DMS114 treated with DMSO at 0.1 percent for 48 hours (cell line): ENCODE results near the gene CRHR2.
"Not testable (repeated sequence)": the region's sequence is repeated elsewhere in the genome, so short reads cannot be mapped to it uniquely, and the experiment has no call there.

ENCODE experiments used
- DNase-seq: peaks from one replicate; lab custom pipeline; 2025; ENCODE audit not compliant: unreplicated experiment; lab: John Stamatoyannopoulos, UW

The CRHR2 gene

DNA sequence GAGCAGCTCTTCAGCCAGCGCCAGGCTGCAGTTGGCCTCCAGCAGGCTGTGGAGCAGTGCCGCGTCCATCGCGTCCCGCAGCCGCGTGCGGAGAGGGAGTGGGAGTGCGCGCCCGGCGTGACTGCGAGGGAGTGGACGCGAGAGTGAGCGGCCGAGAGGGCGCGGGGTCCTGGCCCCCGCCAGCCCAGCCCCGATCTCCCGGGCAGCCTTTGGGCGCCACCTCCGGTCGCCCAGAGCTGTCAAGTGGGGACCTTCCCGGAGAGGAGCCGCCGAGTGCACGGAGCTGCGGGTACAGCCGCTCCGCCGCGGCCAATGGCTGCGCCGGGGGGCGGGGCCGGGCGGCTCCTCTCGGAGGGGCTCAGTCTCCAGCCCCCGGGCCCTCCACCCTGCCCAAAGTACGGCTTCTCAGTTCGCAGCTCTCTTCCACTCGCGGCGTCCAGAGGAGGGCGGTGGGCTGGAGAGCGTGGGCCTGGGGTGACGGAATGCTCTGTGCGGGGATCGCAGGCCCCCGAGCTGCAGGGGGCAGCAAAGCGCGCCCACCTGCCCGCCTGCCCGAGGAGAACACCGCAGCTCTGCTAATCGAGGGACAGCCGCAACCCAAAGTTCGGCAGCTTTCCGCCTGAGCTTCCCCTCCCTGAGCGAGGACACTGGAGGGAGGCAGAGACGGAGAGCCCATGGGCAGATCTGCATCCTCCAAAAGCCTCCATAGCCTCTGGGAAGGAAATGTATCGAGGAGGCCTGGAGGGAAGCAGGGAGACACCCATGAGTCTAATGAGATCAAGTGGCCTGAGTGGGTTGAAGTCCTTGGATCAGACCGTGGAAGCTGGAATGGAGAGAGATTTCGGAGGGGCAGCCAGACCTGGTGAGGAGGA lies at the start of gene CRHR2:
CRHR2 (minus strand) TSS at position 245 of the 872 bp plus-strand sequence; CDS start at position 69, 176 bp downstream.
- no peak for DNase-seq

DNA sequence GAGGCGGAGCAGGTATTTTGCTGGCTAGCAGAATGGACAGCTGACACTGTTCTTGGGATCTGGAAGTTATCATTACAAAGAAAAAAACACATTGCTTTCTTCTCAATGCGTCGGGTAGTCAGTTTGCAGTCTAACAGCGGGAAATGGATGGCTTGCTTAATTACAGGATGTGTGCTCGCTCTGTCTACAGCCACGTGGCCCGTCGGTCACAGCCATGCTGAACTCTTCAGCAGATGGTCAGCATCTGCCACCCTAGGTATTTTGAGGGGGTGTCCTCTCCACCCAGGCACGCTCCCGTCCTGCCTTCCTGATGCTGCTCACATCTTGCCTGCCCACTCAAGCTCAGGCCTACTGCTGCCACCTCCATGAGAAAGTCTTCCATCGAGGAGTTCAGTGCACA lies 49.3 kb upstream of the CRHR2 start:
- no peak for DNase-seq

DNA sequence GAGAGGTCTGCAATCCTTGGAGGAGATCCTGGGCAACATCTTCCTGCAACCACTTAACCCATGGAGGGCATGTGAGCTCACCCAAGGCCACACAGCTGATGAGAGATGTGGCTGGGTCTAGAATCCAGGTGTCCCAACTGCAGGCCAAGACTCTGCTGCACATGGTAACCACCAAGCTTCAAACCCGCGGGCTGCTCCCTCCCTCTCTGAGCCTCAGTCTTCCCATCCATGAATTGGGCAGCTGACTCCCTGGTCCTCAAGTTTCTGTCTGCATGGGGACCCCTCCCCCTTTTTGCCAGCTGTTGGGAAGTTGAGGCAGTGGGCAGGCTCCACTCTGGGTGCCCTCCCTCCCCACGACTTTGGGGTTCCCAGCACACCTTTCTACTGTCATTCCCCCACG lies 48.7 kb upstream of the CRHR2 start:
- no peak for DNase-seq

DNA sequence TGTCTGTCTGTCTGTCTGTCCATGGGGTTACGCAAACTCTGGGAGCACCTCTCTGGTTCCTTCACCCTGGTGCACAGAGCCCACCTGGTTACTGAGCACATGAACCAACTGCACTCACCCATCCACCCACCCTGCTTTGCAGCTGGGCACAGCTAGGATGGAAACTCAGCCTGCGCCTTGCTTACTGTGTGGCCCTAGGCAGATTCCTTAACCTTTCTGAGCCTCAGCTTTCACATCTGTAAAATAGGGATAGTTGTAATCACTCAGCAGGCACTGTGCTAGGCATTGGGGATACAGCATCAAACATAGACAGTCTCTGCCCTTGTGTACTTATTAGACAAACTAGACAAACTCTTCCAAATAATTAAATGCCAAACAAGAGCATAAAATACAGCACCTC lies 47.8 kb upstream of the CRHR2 start:
- DNase-seq: no peak

DNA sequence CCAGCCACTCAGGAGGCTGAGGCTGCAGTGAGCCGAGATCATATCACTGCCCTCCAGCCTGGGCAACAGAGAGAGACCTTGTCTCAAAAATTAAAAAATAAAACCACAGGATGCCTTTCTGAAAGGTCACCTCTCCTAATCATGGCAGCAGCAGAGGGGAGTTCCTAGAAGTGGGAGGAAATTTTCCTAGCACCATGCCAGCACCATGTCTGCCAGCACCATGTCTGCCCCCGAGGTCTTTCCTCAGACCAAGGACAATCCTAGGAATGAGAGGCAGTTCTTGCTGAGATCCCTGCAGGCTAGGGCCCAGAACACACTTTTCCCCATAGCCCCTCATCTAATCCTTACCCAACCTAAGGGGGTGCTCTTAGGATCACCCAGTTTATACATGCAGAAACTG lies 47.4 kb upstream of the CRHR2 start:
- no peak for DNase-seq

DNA sequence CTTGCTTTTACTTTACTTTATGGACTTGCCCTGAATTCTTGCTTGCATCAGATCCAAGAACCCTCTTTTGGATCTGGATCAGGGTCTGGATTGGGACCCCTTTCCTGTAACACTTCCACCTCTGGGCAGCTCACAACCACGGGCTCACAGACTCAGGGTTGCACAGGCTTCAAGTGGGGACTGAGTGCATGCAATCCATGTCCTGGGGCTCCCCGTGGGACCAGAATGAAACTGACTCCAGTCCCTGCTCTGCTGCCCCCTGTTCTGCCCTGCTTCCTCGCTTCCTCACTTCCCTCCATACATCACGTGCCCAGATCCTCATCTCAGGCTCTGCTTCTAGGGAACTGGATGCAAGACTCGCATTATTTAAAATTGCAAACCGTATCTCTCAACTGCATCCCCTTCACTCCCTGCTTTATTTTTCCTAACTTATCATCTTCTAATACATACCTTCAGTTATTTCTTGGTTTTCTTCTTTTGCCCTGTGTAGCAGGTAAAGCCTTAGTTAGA lies 46.4 kb upstream of the CRHR2 start:
- DNase-seq: no peak

DNA sequence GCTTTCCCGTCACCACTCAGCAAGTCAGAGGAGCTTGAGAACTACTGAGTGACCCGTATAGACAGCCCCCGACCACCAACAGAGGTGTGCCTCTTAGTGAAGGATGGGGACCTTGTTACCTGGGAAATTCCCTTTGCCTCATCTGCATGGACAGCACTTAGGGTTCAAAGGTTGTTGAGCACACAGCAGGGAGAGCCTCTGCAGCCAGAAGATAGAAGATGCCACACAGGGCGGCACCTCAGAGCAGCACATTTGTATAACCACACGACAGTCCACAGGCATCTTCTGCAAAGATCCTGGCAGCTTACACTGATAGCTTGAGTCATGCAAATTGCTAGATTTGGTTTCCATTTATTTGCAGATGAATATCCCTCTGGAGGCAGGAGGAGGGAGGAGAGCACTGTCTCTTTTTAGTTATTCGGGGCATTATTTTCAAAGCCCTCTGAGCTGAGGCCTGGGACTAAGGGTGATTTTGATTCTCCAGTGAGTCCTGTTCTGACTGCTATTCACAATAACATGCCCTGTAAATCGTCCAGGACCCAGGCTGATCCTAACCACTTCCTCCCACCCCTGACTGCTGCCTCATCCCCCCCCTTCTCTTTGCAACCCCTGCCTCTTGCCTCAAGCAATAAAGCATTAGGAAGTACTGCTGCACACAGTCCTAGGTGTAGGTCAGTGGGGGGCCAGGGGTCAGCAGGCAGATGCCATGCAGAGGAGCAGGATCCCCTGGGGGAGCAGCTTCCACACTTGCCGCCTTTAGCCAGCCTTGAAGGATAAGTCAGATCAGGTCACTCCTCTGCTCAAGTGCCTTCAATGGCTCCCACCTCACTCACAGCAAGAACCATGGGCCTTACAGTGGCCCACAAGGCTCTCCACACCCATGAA lies 45.0 kb upstream of the CRHR2 start:
- no peak for DNase-seq

DNA sequence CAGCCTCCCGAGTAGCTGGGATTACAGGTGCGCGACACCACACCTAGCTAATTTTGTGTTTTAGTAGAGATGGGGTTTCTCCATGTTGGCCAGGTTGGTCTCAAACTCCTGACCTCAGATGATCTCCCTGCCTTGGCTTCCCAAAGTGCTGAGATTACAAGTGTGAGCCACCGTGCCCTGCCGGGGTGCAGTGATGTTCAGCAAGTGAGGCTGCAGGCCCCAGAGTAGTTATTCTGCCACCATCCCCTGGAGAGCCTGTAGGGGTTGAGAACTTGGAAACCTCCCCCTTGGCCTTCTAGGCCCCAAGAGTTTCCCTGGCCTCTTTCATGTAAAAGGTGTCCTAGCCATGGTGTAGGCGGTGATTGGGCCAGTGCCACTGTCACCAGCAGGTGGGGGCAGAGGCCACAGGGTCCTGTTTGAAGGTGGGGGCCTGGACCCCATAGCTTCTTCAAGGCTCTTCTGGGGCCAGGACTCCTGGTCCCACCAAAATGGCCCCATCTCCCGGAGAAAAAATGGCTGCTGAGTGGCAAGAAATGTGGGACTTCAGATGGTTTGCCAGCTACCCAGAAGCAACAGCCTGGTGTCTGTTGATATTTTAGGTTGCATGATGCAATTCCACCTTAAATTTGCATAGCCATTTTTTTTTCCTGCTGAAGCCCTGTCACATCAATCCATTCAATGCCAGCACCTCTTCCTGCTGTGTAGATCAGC lies 44.2 kb upstream of the CRHR2 start:
- no peak for DNase-seq

DNA sequence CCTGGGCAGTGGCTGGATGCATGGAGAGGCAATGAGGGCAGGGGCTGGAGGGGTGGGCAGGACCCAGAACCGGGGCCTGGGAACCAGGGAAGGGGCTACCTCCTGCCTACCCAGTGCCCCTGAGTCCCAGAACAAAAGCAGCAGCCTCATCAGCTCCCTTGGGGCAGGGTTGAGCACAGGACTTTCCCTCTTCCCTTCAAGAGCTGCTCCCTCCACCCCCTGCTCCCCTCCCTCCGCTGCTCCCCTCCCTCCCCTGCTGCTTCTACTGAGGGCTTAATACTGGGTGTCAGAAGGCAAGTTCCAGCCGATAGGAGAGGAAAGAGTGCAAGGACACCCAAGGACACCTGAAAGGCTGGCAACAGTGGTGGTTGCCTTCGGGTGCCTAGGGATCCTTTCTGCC lies 41.5 kb upstream of the CRHR2 start:
- no peak for DNase-seq

DNA sequence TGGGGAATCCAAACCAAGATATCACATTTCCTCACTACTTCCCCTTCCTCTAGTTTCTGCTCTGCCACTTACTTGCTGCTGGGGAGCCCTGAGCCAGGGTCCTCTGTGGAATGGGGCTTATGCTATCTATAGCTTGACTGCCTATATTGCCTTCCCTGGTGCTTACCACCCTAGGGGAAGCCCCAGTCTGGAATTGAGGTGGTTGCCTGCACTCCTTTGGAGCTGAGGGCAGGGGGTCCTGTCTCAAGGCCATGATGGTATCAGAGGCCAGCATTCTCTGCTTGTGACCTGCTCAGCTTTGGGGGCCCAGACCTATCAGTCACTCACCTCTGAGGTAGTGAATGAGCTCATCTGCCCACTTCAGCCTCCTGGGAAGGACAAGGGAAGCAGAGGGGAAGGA lies 40.4 kb upstream of the CRHR2 start:
- DNase-seq: no peak

DNA sequence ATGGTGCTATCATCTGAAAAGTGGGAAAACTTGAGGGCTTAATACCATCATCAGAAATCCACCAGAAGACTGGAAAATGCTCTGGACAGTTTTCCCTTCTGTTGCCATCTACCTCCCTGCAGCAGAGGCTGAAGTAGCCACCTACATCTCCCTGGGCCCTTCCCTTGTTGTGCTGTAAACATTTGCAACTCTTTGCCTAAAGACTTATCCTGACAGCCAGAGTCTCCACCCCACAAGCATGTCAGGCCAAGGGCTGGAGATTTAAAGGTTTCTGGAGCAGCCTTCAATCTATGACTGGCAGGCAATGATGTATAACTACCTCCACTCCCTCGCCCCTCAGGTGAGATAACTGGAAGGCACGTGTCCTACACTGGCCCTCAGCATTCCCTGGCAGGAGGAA lies 39.9 kb upstream of the CRHR2 start:
- no peak for DNase-seq

DNA sequence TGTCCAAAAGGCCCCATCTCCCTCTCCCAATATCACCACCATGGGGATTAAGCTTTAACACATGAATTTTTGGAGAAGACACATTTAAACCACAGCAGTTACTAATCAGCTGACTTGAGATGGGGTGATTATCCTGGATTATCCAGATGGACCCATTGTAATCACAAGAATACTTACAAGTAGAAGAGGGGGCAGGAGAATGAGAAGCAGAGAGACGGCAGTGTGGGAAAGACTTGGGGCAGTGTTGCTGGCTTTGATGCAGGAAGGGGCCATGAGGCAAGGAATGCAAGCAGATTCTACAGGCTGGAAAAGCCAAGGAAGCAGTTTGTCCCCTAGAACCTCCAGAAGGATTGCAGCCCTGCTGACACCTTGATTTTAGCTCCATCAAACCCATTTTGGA lies 39.0 kb upstream of the CRHR2 start:
- DNase-seq: no peak

DNA sequence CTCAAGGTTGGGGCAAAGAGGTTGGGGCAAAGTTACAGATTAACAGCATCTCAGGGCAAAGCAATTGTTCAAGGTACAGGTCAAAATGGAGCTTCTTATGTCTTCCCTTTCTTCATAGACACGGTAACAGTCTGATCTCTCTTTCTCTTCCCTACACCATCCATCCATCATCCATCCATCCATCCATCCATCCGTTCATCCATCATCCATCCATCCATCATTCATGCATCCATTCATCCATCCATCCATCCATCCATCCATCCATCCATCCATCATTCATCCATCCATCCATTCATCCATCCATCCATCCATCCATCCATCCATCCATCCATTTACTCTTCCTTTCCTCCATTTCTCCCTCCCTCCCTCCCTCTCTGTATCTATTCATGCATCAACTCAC lies 37.2 kb upstream of the CRHR2 start:
- DNase-seq: not testable (repeated sequence)

DNA sequence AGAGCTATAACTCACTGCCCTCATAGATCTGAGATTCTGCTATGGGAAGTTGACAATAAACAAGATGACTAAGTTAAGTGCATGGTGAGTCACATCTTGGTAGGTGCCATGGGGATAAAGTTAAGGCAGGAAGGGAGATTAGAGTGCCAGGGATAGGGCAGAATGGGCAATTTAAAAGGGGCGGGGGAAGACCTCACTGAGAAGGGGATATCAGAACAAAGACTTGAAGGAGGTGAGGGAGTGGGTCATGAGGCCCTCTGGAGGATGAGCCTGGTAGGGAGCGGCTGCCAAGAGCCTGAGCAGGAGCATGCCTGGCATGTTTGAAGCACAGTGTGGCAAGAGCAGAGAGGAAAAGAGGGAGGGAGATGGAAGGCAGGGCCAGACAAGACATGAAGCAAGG lies 34.9 kb upstream of the CRHR2 start:
- DNase-seq: no peak

DNA sequence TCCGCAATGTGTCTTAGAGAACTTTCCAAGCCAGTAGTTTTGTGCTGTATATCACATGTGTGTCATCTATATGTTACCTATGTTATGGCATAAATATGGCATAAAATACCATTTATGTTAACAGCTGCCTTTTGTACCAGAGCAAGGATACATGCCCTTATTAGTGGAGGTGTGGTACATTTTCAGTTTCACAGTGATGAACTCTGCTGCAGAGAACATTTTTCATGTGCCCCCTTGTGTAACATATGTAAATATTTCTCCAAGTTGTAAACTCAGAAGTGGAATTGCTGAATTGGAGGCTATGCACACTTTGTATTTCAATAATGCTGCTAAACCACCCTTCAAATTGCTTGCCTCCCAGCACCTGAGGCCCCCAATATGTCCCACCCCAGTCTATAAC lies 31.9 kb upstream of the CRHR2 start:
- DNase-seq: no peak

DNA sequence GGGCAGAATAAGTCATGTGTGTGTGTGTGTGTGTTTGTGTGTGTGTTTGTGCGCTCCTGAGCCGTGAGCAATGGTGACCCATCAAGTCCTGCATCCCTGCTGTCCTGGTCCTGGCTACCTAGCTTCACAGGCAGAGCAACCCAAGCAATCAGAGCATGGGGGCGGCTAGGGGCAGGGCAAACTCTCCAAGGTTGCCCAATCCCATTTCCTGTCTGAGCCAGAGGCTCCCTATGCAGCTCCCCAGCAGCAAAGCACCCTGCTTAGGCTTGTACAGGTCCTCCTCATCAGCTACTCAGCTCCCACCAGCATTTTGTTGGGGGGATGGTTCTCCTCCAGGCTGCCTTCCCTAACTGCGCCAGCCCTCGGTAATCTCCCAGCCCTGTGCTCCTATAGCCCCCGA lies 31.1 kb upstream of the CRHR2 start:
- DNase-seq: no peak

DNA sequence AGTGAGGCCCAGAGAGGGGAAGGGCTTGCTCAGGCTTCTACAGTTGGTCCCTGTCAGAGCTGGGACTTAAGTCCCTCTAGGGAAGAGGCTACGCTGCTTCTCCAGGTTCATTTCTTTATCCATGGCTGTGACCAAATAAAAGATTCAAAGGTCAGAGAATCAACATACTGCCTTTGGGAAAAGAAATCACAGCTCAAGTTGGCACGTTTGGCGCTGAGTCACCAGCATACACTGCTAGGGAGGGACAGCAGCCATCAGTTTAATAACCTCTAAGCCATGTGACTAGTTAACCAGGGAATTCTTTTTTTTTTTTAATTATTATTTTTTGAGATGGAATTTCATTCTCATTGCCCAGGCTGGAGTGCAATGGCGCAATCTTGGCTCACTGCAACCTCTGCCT lies 28.4 kb upstream of the CRHR2 start:
- DNase-seq: no peak

DNA sequence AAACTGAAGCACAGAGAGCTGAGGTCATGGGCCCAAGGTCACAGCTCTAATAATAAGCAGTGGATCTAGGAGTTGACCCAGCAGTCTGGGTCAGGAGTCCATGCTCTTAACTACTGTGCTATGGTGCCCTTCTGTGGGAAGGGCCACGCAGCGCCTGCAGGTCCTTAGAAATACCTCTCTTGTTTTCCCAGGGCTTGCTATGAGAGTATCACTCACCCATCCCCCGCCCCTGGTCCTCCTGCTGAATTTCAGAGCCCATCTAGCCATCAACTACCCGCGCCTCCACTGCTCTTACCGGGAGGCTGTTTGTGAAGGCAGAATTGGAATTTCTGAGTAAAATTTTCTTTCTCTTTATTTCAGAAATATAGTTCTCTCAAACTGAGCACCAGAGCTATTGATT lies 27.3 kb upstream of the CRHR2 start:
- DNase-seq: no peak

DNA sequence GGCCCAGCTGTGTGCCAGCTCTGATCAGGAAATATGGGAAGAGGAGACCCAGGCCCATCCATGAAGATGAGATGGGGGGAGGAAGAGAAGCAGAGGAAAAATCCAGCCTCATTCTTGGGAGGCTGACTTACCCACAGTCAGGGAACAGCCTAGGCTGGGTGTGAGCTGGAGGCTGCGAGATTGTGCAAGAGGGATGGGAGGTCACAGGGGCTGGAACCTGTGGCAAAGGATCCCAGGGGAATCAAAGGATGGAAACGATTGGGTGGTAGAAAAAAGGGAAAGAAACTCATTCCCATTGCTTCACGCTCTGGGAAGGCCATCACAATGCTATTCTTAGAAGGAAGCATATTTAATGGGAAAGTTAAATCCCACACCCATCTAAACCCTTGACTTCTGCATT lies 26.7 kb upstream of the CRHR2 start:
- no peak for DNase-seq

DNA sequence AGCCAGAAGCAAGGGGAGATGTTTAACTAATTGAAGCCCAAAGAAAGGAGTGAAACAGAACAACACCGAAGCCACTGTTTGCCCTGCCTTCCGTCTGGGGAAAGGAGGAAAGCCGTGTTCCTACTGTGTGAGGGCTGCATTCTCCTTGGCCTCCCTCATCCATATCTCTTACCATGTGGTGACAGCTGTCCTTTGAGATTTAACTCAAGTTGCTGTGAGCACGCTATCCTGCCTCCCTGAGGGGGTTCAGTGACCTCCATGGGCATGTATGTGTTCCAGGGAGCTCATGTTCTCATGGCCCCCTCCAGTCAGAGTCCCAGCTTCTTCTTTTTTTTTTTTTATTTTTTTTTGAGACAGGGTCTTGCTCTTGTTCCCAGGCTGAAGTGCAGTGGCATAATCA lies 26.2 kb upstream of the CRHR2 start:
- no peak for DNase-seq
